HG03159 (cell line): ENCODE measurements around the gene ARMS2.

Experiments used
- ATAC-seq: cut with Tn5 transposase; IDR thresholded peaks from one replicate; pipeline ENCODE4 v1.9.1; 2021; ENCODE audit warnings: mild to moderate bottlenecking, moderate library complexity; ENCODE audit not compliant: unreplicated experiment

Gene ARMS2

GRCh38 chr10:122492999-122493481 lies 38.6 kb downstream of the ARMS2 start:
- ATAC-seq, result no peak

GRCh38 chr10:122493761-122494160 lies 39.3 kb downstream of the ARMS2 start:
- no peak for ATAC-seq

- ATAC-seq, result no peak
These were observed 39.8 kb downstream of the ARMS2 start for GRCh38 chr10:122494173-122494820.

GRCh38 chr10:122494833-122495232 lies 40.4 kb downstream of the ARMS2 start:
- ATAC-seq, result no peak

- no peak for ATAC-seq
These were observed 41.2 kb downstream of the ARMS2 start for GRCh38 chr10:122495406-122496340.

GRCh38 chr10:122497241-122497640 lies 42.8 kb downstream of the ARMS2 start:
- no peak for ATAC-seq

GRCh38 chr10:122498521-122498920 lies 44.1 kb downstream of the ARMS2 start:
- ATAC-seq, result no peak

GRCh38 chr10:122499012-122499411 lies 44.6 kb downstream of the ARMS2 start:
- ATAC-seq, result no peak

- no peak for ATAC-seq
These were observed 45.1 kb downstream of the ARMS2 start for GRCh38 chr10:122499491-122499941.

GRCh38 chr10:122500194-122500593 lies 45.7 kb downstream of the ARMS2 start:
- no peak for ATAC-seq

GRCh38 chr10:122500726-122501125 lies 46.3 kb downstream of the ARMS2 start:
- ATAC-seq, result no peak

- no peak for ATAC-seq
These were observed 48.6 kb downstream of the ARMS2 start for GRCh38 chr10:122503012-122503411.

GRCh38 chr10:122503886-122504609 lies 49.6 kb downstream of the ARMS2 start:
- no peak for ATAC-seq

- no peak for ATAC-seq
These were observed 50.1 kb downstream of the ARMS2 start for GRCh38 chr10:122504610-122504950.

- no peak for ATAC-seq
These were observed 50.6 kb downstream of the ARMS2 start for GRCh38 chr10:122505011-122505410.

GRCh38 chr10:122505885-122506645 lies 51.6 kb downstream of the ARMS2 start:
- ATAC-seq, result no peak
